H9 (cell line): ENCODE measurements around the gene RNF180. TPM values are rescaled to one million over a fixed set of nuclear protein-coding genes. Genes with fewer than 3 reads are reported as not detected.

Source experiments
- DNase-seq: peaks from one replicate; pipeline ENCODE4 v3.0.0-alpha.2; 2017
- H2AFZ ChIP-seq: one replicate; pipeline ENCODE4 v1.6.1; 2013; ENCODE audit warnings: mild to moderate bottlenecking, low read length, control low read depth, moderate library complexity
- H2AK5ac ChIP-seq: 2 replicates; pipeline ENCODE4 v1.6.1; 2013; ENCODE audit warnings: low read length, control low read depth, mixed read lengths; ENCODE audit not compliant: insufficient read length
- H2BK120ac ChIP-seq: one replicate; pipeline ENCODE4 v1.6.1; 2013; ENCODE audit warnings: low read depth, mild to moderate bottlenecking, low read length, control low read depth, inconsistent platforms; ENCODE audit not compliant: poor library complexity, severe bottlenecking
- H2BK12ac ChIP-seq: 2 replicates; pipeline ENCODE4 v1.6.1; 2013; ENCODE audit warnings: low read length, control low read depth, mixed read lengths, low read depth; ENCODE audit not compliant: insufficient read length
- H2BK15ac ChIP-seq: 2 replicates; pipeline ENCODE4 v1.6.1; 2013; ENCODE audit warnings: low read depth, low read length, control low read depth
- H2BK20ac ChIP-seq: one replicate; pipeline ENCODE4 v1.6.1; 2013; ENCODE audit warnings: low read depth, mild to moderate bottlenecking, low read length, control low read depth, inconsistent platforms; ENCODE audit not compliant: poor library complexity, severe bottlenecking
- H2BK5ac ChIP-seq: 2 replicates; pipeline ENCODE4 v1.6.1; 2013; ENCODE audit warnings: low read length, control low read depth, mixed read lengths; ENCODE audit not compliant: insufficient read length
- H3K14ac ChIP-seq: 2 replicates; pipeline ENCODE4 v1.6.1; 2013; ENCODE audit warnings: low read length, control low read depth; ENCODE audit not compliant: insufficient read depth
- H3K18ac ChIP-seq: 2 replicates; pipeline ENCODE4 v1.6.1; 2013; ENCODE audit warnings: low read depth, mild to moderate bottlenecking, mixed read lengths, low read length, control low read depth; ENCODE audit not compliant: insufficient read length
- H3K23ac ChIP-seq: 2 replicates; pipeline ENCODE4 v1.6.1; 2013; ENCODE audit warnings: low read length, control low read depth, mixed read lengths, low read depth; ENCODE audit not compliant: insufficient read length
- H3K23me2 ChIP-seq: 2 replicates; pipeline ENCODE4 v1.6.1; 2013; ENCODE audit warnings: low read depth, mild to moderate bottlenecking, mixed read lengths, low read length, control low read depth; ENCODE audit not compliant: insufficient read length, poor library complexity, severe bottlenecking
- H3K27ac ChIP-seq: 2 replicates; pipeline ENCODE4 v1.5.1; 2013; ENCODE audit warnings: low read length, control low read depth, mixed read lengths, low read depth; ENCODE audit not compliant: insufficient read length
- H3K27me3 ChIP-seq: 2 replicates; pipeline ENCODE4 v1.6.1; 2013; ENCODE audit warnings: low read length, control low read depth, inconsistent platforms; ENCODE audit not compliant: insufficient read depth
- H3K4ac ChIP-seq: 2 replicates; pipeline ENCODE4 v1.6.1; 2013; ENCODE audit warnings: low read depth, mild to moderate bottlenecking, control low read depth, inconsistent platforms, low read length, moderate library complexity
- H3K4me1 ChIP-seq: 2 replicates; pipeline ENCODE4 v1.6.1; 2013; ENCODE audit warnings: low read length, control low read depth, inconsistent platforms; ENCODE audit not compliant: insufficient read depth
- H3K4me2 ChIP-seq: 2 replicates; pipeline ENCODE4 v1.6.1; 2013; ENCODE audit warnings: low read length, control low read depth, mixed read lengths; ENCODE audit not compliant: insufficient read length, insufficient read depth
- H3K56ac ChIP-seq: 2 replicates; pipeline ENCODE4 v1.6.1; 2013; ENCODE audit warnings: low read depth, mild to moderate bottlenecking, mixed read lengths, low read length, control low read depth; ENCODE audit not compliant: insufficient read length
- H3K79me1 ChIP-seq: 2 replicates; pipeline ENCODE4 v1.6.1; 2013; ENCODE audit warnings: low read depth, mild to moderate bottlenecking, moderate library complexity, low read length, control low read depth, inconsistent platforms; ENCODE audit not compliant: insufficient read depth, poor library complexity, severe bottlenecking
- H3K79me2 ChIP-seq: 2 replicates; pipeline ENCODE4 v1.6.1; 2013; ENCODE audit warnings: low read length, control low read depth, inconsistent platforms; ENCODE audit not compliant: insufficient read depth
- H3K9ac ChIP-seq: 2 replicates; pipeline ENCODE4 v1.6.1; 2013; ENCODE audit warnings: low read length, control low read depth, mixed read lengths; ENCODE audit not compliant: insufficient read length; ENCODE audit errors: extremely low read depth
- H3K9me3 ChIP-seq: one replicate; pipeline ENCODE4 v1.6.1; 2013; ENCODE audit warnings: low read depth, low read length, inconsistent platforms; ENCODE audit not compliant: control insufficient read depth
- H3T11ph ChIP-seq: one replicate; pipeline ENCODE4 v1.6.1; 2013; ENCODE audit warnings: mild to moderate bottlenecking, low read length, control low read depth, inconsistent platforms
- H4K20me1 ChIP-seq: one replicate; pipeline ENCODE4 v1.6.1; 2013; ENCODE audit not compliant: control insufficient read depth, insufficient read length, insufficient read depth
- H4K5ac ChIP-seq: 2 replicates; pipeline ENCODE4 v1.6.1; 2013; ENCODE audit warnings: low read depth, mild to moderate bottlenecking, mixed read lengths, low read length, control low read depth; ENCODE audit not compliant: insufficient read length
- H4K8ac ChIP-seq: replicated peaks from 2 replicates; pipeline ENCODE4 v1.6.1; 2013; ENCODE audit warnings: low read length, control low read depth, mixed read lengths, low read depth; ENCODE audit not compliant: insufficient read length
- H4K91ac ChIP-seq: 2 replicates; pipeline ENCODE4 v1.6.1; 2013; ENCODE audit warnings: low read depth, mild to moderate bottlenecking, moderate library complexity, mixed read lengths, low read length, control low read depth; ENCODE audit not compliant: insufficient read length
- H3K27ac Mint-ChIP-seq, 3 experiments: 2 replicates in 2 of 3; 3 replicates in 1 of 3; pipeline ENCODE4 v1.8.0; 2020 to 2021; ENCODE audit warnings: mixed read lengths in 3 of 3, mild to moderate bottlenecking in 1 of 3, moderate library complexity in 1 of 3
- H3K27me3 Mint-ChIP-seq: 2 replicates; pipeline ENCODE4 v1.8.0; 2021; ENCODE audit warnings: low read depth, mild to moderate bottlenecking, moderate library complexity, mixed read lengths
- H3K36me3 Mint-ChIP-seq, 3 experiments: 2 replicates in 2 of 3; 3 replicates in 1 of 3; pipeline ENCODE4 v1.8.0; 2020 to 2021; ENCODE audit warnings: low read depth in 3 of 3, mixed read lengths in 3 of 3; ENCODE audit not compliant: insufficient read depth in 1 of 3
- H3K4me1 Mint-ChIP-seq, 2 experiments: 2 replicates each; pipeline ENCODE4 v1.8.0; 2020; ENCODE audit warnings: mixed read lengths in 2 of 2
- H3K4me3 Mint-ChIP-seq, 2 experiments: 2 replicates in 1 of 2; 3 replicates in 1 of 2; pipeline ENCODE4 v1.8.0; 2020 to 2021; ENCODE audit warnings: mild to moderate bottlenecking in 2 of 2, mixed read lengths in 2 of 2, moderate library complexity in 1 of 2
- H3K9me3 Mint-ChIP-seq, 2 experiments: 2 replicates in 1 of 2; 3 replicates in 1 of 2; pipeline ENCODE4 v1.8.0; 2020; ENCODE audit warnings: mild to moderate bottlenecking in 2 of 2, mixed read lengths in 2 of 2, moderate library complexity in 1 of 2
- CTCF ChIP-seq: fragments of 200-600 bp; sonication (generic); conservative IDR thresholded peaks from 3 replicates; pipeline ENCODE4 v1.8.0; 2021; ENCODE audit warnings: antibody characterized with exemption, mild to moderate bottlenecking
- WGBS: extraction: QIAGEN DNeasy Blood & Tissue Kit; methylation state at CpG from one replicate; pipeline ENCODE4 v1.1.7; 2013; ENCODE audit warnings: missing lambda C conversion rate, low lambda C conversion rate, mixed read lengths; ENCODE audit not compliant: insufficient read length; ENCODE audit errors: extremely low coverage; 5-methylcytosine and 5-hydroxymethylcytosine counted together
- total RNA-seq: library from RNA; stranded (reverse); gene quantifications from 2 replicates; pipeline ENCODE4 v1.2.1, GENCODE V29; 2021

The RNF180 gene
- total RNA-seq, 1 experiment from 2014 or later, result 2.5 TPM

- no peak overlapping the region for H3K23ac ChIP-seq
- H3K14ac ChIP-seq, result no peak overlapping the region
- no peak overlapping the region for H2BK5ac ChIP-seq
- no peak overlapping the region for H3K9ac ChIP-seq
- H3K4me3 Mint-ChIP-seq, result no peak overlapping the region
- TF ChIP-seq CTCF, result no peak
- H2BK12ac ChIP-seq, result no peak overlapping the region
- H3K18ac ChIP-seq, result no peak overlapping the region
- H3K36me3 Mint-ChIP-seq, result no peaks in the 10 kb centered on the region
- H3T11ph ChIP-seq, result no peak overlapping the region
- H3K9me3 ChIP-seq, result no peaks in the 10 kb centered on the region
- H2BK15ac ChIP-seq, result no peak overlapping the region
- no peaks in the 10 kb centered on the region for H3K23me2 ChIP-seq
- no peaks in the 10 kb centered on the region for H3K27me3 Mint-ChIP-seq
- H2AFZ ChIP-seq, result no peak overlapping the region
- H3K4me1 ChIP-seq, result no peaks in the 10 kb centered on the region
- no peaks in the 10 kb centered on the region for H3K79me2 ChIP-seq
- no peak overlapping the region for H4K5ac ChIP-seq
- WGBS, result no CpG with 5 or more reads among the region's 2 CpGs
- H3K4me1 Mint-ChIP-seq, result peaks cover 0 to 5% of the 10 kb centered on the region in 2 experiments; a peak in 1 of 4 replicates
- H3K56ac ChIP-seq, result no peak overlapping the region
- H2BK120ac ChIP-seq, result no peak overlapping the region
- no peaks in the 10 kb centered on the region for H3K9me3 Mint-ChIP-seq
- DNase-seq, result no peak
- no peak overlapping the region for H2BK20ac ChIP-seq
- H4K20me1 ChIP-seq, result no peaks in the 10 kb centered on the region
- H3K27ac Mint-ChIP-seq, result no peak overlapping the region
- no peak overlapping the region for H4K91ac ChIP-seq
- no peaks in the 10 kb centered on the region for H3K27me3 ChIP-seq
- H3K4me2 ChIP-seq, result no peak overlapping the region
- no peak overlapping the region for H4K8ac ChIP-seq
- H3K27ac ChIP-seq, result no peak overlapping the region
- H3K79me1 ChIP-seq, result no peaks in the 10 kb centered on the region
- no peak overlapping the region for H3K4ac ChIP-seq
- H2AK5ac ChIP-seq, result no peak overlapping the region
Observed at GRCh38 chr5:64181440-64181839, 15.8 kb downstream of the RNF180 start.
